NCI-H146 (cell line): Measurements from ENCODE around the gene DPP9.
A peak's percentile ranks its signal among the peaks of the same experiment; 100 is the strongest.
"Not testable (repeated sequence)": the region's sequence is repeated elsewhere in the genome, so short reads cannot be mapped to it uniquely, and the experiment has no call there.

Source experiments
- DNase-seq: peaks from one replicate; lab custom pipeline; 2025; lab: John Stamatoyannopoulos, UW

Gene DPP9

DNA sequence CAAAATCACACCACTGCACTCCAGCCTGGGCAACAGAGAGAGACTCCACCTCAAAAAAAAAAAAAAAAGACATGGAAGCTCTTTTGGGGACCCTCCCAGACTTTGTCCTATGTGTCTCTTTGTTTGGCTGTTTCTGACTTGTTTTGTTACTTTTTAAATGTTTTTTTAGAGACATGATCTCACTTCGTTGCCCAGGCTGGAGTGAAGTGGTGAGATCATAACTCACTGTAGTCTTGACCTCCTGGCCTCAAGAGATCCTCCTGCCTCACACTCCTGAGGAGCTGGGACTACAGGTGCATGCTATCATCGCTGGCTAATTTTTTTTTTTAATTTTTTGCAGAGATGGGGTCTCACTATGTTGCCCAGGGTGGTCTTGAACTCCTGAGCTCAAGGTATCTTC, 16.4 kb upstream of the DPP9 start:
- no peak for DNase-seq

DNA sequence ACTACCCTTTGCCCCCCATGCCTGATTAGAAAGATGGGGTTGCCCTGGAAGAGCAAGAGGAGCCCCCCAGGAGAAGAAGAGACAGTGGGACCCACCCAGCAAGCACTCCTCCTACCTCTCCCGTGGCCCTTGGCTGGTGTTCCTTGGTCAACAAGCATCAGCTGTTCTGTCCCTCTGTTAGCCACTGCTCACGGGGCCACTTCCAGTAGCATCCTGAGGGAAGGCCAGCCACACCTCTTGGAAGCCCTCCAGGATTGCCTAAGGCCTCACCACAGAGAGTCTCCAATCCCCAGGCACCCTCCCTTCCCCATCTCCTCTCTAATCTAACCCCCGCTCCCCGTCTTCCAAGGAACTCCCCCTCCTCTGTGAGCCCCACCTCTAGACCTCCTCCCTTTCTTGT, 15.1 kb upstream of the DPP9 start:
- no peak for DNase-seq

DNA sequence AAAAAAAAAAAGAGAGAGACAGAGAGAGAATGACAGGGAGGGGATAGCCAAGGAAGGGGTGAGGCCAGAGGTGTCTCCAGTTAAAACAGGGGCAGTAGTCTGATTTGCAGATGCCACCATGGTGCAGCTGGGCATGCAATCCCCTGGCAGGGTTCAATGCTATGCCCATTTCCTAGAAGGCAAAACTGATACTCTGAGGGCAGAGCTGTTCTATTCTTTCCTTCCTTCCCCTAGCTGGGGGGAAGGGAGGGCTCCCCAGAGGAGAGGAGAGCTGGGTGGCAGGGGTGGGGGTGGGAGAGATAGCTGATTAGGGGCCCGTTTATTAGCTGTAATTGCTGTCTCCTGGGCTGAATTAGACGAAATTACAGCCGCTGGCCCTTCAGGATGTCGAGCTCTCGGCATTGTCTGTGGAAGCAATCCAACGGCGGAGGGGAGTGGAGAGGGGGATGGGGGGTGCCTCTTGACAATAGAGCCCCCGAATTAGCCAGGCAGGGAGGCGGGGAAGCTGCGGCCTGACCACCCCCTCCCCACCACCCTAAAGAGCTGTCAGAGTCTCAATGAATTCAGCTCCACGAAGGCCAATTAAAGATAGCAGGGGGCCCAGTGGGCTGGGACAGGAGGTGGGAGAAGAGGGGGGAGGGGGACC, 14.4 kb upstream of the DPP9 start:
- peak; percentile 66 for DNase-seq

DNA sequence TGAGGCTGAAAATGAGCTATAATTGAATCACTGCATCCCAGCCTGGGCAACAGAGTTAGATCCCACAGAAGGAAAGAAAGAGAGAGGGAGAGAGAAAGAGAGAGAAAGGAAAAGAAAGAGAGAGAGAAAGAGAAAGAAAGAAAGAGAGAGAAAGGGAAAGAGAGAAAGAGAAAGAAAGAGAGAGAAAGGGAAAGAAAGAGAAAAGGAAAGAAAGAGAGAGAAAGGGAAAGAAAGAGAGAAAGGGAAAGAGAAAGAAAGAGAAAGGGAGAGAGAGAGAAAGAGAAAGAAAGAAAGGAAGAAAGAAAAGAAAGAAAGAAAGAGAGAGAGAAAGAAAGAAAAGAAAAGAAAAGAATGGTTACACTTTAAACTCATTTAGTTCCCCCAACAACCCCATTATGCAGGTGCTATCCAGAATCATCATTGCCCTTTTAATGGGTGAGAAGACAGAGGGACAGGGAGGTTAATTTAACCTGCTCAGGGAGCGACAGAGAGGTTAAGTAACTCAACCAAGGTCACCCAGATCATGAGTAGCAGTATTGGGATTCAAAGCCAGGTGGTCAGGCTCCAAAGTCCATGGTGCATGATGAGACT, 10.2 kb upstream of the DPP9 start:
- no peak for DNase-seq

DNA sequence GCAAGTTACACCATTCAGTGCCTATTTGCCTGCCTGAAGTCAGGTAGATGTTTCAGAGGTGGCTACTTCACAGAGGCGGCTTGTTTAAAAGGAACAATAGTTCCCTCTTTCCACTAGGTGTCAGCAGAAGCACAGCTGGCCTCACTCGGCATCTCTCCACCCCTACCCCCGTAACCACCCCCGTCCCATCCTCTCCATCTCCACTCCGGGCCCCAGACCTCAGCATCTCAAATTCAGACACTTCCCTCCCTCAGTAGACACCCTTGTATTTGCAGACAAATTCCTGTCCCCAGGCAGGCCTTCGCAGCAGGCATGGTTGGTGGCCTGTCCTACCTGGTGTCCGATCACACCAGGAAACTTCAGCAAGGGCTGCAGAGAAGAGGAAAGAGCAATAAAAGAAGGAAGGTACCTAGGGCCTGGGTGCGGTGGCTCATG, 9.1 kb upstream of the DPP9 start:
- peak; percentile 56 for DNase-seq

DNA sequence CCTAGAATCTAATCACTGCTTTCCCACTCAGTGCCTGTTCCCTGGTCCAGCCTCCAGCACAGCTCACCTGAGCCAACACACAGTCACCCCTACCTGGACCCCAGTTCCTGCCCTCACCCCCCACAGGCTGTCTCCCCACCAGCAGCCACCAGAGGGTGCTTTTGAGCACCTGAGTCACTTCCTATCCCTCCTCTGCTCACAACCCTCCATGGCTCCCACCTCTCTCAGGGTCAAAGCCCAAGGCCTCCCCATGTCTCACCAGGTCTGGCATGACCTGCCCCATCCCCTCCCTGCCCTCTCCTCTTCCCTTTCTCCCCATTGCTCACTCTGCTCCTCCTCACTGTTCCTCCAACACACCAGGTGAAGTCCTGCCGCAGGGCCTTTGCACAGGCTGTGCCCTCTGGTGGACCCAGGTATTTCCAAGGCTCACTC, 7.1 kb upstream of the DPP9 start:
- DNase-seq: no peak

DNA sequence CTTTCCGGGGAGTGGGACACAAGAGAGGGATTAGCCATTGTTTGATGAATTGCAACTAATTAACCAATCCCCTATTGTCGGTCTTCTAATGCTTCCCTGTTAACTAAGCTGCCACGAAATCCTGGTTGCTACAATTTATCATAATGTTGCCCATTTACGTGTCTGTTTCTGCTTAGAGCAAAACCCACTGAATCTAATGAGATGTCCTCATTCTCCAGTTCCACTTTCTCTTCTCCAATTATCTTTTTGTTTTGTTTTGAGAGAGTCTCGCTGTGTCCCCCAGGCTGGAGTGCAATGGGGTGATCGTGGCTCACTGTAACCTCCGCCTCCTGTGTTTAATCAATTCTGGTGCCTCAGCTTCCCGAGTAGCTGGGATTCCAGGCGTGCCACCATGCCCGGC, 5.2 kb upstream of the DPP9 start:
- no peak for DNase-seq

DNA sequence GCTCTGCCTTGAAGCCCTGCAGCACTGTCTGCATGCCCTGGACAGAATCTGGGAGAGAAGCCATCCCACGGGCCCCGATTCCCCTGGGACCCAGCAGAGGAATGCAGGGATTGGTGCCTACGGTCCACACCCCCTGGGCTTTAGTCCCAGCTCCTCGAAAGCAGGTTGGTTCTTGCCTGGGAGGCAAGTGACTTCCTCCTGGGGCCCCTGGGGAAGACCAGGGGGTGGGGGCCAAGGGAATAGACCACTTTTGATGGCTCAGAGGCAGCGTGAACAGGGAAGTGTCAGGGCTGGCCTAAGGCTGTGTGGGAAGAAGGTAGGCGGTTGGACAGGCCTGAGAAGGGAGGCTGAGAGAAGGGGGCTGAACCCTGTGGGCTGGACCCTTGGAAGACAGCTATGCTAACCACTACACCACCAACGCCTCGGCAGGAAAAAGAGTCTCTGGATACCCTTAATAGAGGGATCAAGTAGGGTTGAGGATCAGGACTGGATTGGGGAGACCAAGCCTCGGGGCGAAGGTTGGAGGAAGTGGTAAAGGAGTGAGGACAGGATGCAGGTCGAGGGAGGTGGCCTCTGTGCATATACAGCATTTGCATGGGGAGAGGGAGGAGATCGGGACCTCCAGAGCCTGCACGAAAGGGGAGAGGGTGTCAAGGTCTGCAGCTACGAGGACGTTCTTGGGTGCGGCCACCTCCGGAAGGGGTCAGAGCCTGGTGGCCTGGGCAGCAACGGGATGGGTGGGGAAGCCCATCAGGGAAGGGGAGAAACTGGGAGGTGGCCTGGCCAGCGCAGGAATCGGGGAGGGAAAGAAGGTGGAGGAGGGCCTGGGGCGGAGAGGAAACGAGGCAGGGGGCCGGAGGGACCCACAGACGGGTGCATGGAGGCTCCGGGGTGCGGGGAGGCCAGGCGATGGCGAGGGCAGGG, 709 bp downstream of the DPP9 start:
- no peak for DNase-seq

DNA sequence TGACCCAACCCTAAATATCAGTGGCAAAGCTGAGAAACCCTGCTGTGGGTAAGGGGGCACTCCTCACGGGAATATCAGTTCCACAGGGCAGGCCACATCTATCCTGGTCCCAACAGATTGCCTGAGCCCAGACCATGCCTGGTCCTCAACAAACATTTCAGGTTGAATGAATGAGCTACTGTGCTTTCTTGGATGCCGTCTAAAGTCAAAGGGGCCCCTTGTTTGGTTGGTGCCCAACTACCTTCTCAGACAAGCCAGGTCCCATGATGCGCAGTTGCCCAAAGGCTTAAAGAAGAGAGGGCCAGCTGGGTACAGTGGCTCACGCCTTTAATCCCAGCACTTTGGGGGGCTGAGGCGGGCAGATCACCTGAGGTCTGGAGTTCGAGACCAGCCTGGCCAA, 2.4 kb downstream of the DPP9 start:
- no peak for DNase-seq

DNA sequence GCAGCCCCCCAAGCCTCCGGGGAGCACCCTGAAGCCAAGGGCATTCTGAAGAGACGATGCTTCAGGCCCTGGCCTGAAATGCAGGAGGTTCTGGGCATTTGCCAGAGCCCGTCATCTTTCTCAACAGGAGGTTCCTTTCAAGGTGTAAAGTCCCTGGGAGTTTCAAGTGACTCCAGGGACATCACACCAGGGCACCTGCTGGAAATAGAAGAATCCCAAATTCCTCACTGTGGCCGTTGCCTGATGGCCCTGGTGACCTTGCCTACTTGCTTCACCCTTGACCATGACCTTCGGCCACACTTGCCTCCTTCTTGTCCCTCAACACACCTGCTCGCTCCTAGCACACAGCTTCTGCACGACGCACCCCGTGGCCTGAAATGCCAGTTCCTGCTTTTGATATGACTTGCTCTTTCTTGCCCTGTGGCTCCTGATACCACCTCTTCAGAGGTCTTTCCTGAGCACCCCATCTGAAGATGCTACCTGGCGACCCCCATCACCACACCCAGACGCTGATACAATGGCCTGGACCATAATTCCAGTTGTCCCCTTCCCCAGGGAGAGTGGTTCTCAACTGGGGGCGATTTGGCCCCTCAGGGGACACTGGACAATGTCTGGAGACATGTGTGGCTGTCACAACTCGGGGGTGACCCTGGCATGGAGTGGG, 3.5 kb downstream of the DPP9 start:
- no peak for DNase-seq

DNA sequence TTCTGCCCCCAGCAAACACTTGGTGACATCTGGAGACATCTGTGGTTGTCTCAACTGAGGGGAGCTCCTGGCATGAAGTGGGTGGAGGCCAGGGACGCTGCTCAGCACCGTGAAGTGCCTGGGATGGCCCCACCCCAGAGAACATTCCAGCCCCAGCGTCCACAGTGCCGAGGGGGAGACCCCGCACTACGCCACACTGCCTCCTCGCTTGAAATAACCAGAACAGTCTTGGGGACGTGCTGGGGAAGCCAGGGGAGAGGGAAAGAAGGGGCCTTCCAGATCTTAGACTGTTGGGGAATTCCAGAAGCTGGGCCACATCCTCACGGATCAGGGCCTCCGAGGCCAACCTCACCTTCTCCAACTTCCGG, 4.2 kb downstream of the DPP9 start:
- no peak for DNase-seq

DNA sequence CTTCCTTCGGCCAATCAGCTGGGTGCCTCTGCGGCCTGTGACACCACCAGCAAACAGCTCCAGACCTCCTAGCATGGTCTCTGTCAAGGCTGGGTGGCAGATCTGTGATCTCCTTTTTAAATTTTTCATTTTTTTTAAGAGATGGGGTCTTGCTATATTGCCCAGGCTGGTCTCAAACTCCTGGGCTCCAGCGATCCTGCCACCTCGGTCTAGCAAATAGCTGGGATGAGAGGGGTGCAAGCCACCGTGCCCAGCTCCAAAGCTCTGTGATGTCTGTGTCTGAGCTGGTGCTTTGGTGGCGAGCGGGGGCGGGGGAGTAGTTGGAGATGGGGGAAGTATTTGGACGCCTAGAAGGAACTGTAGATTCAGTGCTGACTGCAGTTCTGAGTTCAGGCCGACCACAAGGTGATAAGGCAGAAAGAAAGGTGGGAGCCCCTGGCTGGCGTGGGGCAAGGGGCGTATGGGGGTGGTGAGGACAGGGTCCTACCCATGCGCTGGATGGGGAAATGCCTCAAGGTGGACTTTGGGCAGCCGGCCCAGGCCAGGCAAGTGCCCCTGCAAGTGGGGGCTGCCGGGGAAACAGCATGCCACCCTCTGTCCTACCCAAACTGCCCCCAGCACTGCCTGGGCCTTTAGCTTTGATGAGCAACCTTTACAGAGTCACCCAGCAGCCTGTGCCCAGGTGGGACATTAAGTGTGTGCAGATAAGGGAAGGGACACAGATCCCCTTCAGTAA, 5.5 kb downstream of the DPP9 start:
- no peak for DNase-seq

DNA sequence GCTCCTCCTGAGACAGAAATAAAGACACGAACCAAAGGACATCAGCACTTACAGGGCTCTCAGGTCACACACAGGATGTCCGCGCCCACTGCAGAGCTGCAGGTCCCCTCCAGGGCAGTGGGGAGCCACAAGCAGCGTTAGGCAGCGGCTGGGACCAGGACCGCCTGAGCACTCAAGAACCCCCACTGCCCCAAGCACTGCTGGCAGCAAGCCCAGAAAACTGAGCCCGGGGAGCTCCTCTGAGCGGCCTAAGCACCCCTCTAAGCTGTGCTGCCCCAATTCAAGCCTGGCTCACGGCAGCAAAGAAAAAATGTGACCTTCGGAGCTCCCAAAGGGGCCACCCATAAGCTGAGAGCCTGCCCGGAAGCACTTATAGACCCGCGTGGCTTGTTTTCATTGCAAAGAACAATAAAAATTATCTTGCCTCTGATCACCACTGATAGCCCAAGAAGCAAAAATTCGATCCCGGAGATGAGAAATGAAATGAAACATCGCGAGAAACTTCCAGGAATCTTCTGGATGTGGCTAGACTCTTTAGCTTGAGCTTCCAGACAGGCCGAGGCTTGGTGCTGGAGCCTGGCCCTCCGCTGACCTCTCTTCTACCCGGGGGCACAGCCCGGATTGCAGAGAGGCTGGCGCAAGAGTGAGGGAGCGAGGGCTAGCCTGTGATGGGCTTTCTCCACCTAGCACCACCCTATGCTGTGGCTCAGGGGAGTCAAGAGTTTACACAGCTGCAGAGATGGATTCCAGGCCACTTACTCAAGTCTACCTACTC, 6.3 kb downstream of the DPP9 start:
- no peak for DNase-seq

DNA sequence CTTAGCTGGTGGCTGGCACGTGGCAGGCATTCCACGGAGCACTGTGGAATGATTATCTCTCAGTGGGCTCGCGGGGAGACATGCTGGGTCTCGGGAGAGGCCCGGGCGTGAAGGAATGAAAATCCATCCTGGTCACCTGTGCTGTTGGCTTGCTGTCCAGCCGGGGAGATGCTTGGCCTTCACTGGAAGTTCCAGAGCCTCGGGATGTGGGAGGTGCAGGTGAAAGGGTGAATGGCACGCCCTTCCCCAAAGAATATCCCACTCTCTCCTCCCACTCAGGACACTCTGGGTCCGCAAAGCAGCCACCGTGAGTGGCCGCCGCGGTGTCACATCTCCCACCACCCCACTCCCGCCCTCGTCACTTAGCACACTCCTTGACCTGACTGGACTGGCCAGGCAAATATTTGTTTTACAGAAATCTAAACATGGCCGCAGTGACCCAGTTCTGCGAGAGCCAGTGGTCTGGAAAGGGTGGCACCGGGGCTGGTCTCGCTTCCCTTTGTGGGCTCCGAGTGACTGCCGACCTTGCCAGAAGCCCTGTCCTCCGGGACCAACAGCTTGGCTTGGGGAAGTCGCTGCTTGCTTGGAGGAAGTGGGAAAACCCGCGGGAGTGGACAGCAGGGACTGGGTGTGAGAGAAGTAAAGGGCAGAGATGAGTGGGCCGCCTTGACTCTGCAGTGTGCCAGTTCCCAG, 8.0 kb downstream of the DPP9 start:
- no peak for DNase-seq

DNA sequence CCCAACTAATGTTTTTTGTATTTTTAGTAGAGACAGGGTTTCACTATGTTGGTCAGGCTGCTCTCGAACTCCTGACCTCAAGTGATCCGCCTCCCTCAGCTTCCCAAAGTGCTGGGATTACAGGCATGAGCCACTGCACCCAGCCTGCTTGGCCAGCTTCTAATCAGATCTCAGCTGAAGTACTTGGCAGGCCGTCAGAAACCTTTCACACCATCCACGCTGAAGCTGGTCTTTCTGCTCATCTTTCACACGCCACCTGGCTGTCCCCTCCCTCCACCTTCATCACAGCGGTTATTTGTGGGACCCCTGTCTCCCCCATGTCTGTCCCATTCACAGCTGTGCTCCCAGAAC, 8.5 kb downstream of the DPP9 start:
- not testable (repeated sequence) for DNase-seq

DNA sequence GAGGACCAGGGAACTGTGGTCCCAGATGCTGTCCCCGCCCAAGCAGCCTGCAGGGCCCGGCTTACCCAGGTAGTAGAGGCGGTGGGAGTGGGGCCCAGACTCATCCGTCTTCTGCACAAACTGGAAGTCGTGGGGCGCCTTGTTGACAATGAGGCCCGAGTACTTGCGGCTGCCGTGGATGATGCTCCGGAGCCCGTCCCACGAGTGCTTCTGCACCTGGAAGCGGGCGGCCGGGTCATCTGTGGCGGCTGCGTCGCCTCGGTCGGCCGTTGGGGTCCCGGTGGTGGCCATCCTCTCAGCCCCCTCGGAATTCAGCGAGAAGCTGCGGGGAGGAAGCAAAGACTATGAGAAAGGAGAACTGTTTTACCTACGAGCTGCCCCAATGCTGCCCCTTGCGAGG, 9.6 kb downstream of the DPP9 start:
- no peak for DNase-seq

DNA sequence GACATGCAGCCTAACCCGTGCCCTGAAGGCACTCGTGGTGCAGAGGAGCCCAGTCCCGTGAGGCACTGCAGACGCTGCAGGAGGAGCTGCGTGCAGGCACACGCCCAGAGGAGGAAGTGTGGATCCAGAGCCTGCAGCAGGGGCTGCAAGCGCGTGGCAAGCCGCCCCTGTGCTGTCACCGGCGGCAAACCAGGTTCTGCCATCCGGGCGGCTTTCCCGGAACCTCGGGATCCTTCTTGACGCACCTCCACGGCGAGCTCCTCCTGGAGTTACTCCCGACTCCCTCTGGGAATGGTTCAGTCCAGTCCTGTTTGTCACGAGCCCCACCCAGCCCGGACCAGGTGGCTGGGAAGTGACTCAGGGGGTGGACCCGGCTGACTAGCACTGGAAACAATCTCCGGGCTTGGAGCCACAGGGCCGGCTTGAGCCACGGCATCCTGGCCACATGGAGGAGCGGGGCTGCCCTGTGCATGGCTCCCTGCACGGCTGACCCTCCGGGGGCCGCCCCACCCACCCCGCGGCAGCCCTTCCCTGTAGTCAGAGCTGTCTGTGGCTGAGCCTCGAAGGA, 10.2 kb downstream of the DPP9 start:
- DNase-seq: no peak

DNA sequence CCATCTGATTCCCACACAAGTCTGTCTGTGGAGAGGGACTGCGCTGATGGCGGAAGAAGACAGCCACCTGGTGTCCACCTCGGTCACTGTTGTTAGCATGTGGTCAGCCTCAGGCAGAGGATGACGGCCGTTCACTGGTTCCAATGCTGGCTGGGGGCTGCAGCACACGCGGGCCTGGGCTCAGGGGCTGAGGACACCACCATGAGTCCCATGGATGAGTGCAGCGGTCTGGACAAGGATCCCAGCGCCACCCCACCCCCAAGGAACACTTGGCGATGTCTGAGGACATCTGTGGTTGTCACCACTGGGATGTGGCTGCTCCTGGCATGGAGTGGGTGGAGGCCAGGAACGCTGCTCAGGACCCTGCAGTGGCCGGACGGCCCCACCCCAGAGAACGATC, 10.9 kb downstream of the DPP9 start:
- no peak for DNase-seq

DNA sequence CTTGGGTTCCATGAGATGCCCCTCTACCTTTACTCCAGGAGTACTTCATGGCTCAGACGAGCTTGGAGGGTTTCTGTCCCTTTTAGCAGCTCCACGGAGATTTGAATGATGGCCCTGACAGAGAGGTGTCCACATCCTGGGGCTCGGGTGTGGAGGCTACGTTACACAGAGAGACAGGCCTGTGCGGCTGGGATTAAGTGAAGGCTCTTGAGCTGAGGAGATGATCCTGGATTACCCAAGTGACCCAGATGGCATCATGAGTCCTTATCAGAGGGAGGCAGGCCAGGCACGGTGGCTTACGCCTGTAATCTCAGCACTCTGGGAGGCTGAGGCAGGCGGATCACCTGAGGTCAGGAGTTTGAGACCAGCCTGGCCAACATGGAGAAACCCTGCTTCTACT, 12.4 kb downstream of the DPP9 start:
- DNase-seq: no peak

DNA sequence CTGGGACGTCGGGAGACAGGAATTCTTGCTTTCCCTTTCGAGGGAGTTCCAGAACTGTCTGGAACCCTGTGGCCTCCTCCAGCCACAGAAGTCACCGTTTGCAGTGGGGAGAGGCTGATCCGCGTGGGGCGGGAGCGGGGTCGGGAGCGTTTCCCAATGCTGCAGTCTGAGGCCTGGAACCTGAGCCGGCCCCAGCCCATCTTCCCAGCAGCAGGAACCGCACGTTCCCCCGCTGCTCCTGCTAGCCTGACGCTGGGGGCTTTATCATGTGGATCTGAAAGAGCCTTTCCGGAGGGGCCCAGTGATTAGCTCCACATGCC, 13.4 kb downstream of the DPP9 start:
- no peak for DNase-seq
